Left lung (tissue), 10 donors: ENCODE results near the gene TCIRG1. TPM values are rescaled to one million over a fixed set of nuclear protein-coding genes. Genes with fewer than 3 reads are reported as not detected.

Experiments used
- ATAC-seq: fragments of 200-7000 bp; cut with Tn5 transposase; one replicate; pipeline ENCODE4 v1.9.1; 2020; ENCODE audit warnings: moderate library complexity
- DNase-seq, 4 donors: peaks; one replicate each; pipeline ENCODE4 v3.0.0-alpha.2; 2013 to 2020
- H3K27ac ChIP-seq, 2 donors: fragments of 200-600 bp; sonication (generic) in 1 of 2; one replicate each; pipeline versions ENCODE4 v1.5.0 to v1.8.0; 2020 to 2021
- H3K27me3 ChIP-seq, 2 donors: fragments of 200-600 bp; sonication (generic) in 1 of 2; one replicate each; pipeline versions ENCODE4 v1.5.0 to v1.8.0; 2020 to 2021
- H3K36me3 ChIP-seq, 2 donors: fragments of 200-600 bp; sonication (generic) in 1 of 2; one replicate each; pipeline versions ENCODE4 v1.5.0 to v1.8.0; 2020 to 2021
- H3K4me1 ChIP-seq, 2 donors: fragments of 200-600 bp; one replicate each; pipeline ENCODE4 v1.8.0; 2021
- H3K4me3 ChIP-seq, 2 donors: fragments of 200-600 bp; sonication (generic) in 1 of 2; one replicate each; pipeline versions ENCODE4 v1.5.0 to v1.8.0; 2020 to 2021; ENCODE audit warnings: mild to moderate bottlenecking in 1 of 2
- H3K9me3 ChIP-seq, 2 donors: fragments of 200-600 bp; sonication (generic) in 1 of 2; one replicate each; pipeline versions ENCODE4 v1.5.0 to v1.8.0; 2020 to 2021
- CTCF ChIP-seq, 2 donors: fragments of 200-600 bp; sonication (generic) in 1 of 2; IDR thresholded peaks; one replicate each; pipeline versions ENCODE4 v1.5.0 to v1.8.0; 2021; ENCODE audit warnings: antibody characterized with exemption in 2 of 2
- intact Hi-C, 2 donors: fragments of 100-400 bp; cut with DNase I; formaldehyde crosslinking; loops; one replicate each; pipeline versions ENCODE4 v1.11.2 to v1.14.2; 2022
- polyA plus RNA-seq, 6 donors: library from polyadenylated mRNA; unstranded; fragments of 120-200 nt; gene quantifications; one replicate each; pipeline ENCODE4 v1.2.1, GENCODE V29; 2013; ENCODE audit not compliant: insufficient read length in 6 of 6
- total RNA-seq, 2 donors: library from RNA; stranded (reverse); fragmentation: NEBNext Ultra II Directional; extraction: Animal tissue kit (Norgen Biotek cat#: 25700); gene quantifications; one replicate each; pipeline ENCODE4 v1.2.1, GENCODE V29; 2021
- donor health status: DM: no; HTN: yes; CAD: no.
- donor health status: DM: no; HTN: no; CAD: no.

The TCIRG1 gene
- total and polyA plus RNA-seq, 8 donors = 24.3 to 323 (median 37.7) TPM

- ATAC-seq (no peak), DNase-seq (peak in 1 of 4 donors; percentile 66)
- Histone ChIP-seq H3K27me3 (no peaks in the 10 kb centered on the region), H3K27ac (no peak overlapping the region), H3K4me1 (peaks cover 14 to 46% of the 10 kb centered on the region in 2 donors), H3K36me3 (peaks cover 0 to 49% of the 10 kb centered on the region in 2 donors), H3K4me3 (no peak overlapping the region), H3K9me3 (no peaks in the 10 kb centered on the region)
- intact Hi-C loops = no loop called here
- TF ChIP-seq CTCF (IDR thresholded peaks at IDR 0.05) = no peak
Observed at GRCh38 chr11:68018730-68019190, 20.1 kb upstream of the TCIRG1 start.

GRCh38 chr11:68019486-68019885 lies 19.3 kb upstream of the TCIRG1 start:
- ATAC-seq = no peak

GRCh38 chr11:68020575-68020974 lies 18.2 kb upstream of the TCIRG1 start:
- H3K4me3 ChIP-seq = no peak overlapping the region
- DNase-seq = peak in 2 of 4 donors; percentile 71 to 79
- peaks cover 0 to 61% of the 10 kb centered on the region in 2 donors for H3K36me3 ChIP-seq
- intact Hi-C loops = no loop called here
- ATAC-seq = peak; percentile 68
- peaks cover 0 to 29% of the 10 kb centered on the region in 2 donors for H3K4me1 ChIP-seq
- H3K27me3 ChIP-seq = no peaks in the 10 kb centered on the region
- H3K27ac ChIP-seq = no peak overlapping the region
- no peak for TF ChIP-seq CTCF (IDR thresholded peaks at IDR 0.05)
- no peaks in the 10 kb centered on the region for H3K9me3 ChIP-seq

More at GRCh38 chr11:68019486-68019885, 19.3 kb upstream of the TCIRG1 start:
- TF ChIP-seq CTCF (IDR thresholded peaks at IDR 0.05) = no peak
- peaks cover 0 to 56% of the 10 kb centered on the region in 2 donors for H3K36me3 ChIP-seq
- intact Hi-C loops = no loop called here
- H3K27ac ChIP-seq = no peak overlapping the region
- H3K9me3 ChIP-seq = no peaks in the 10 kb centered on the region
- no peak overlapping the region for H3K4me3 ChIP-seq
- H3K4me1 ChIP-seq = peaks cover 7 to 39% of the 10 kb centered on the region in 2 donors
- DNase-seq = no peak
- H3K27me3 ChIP-seq = no peaks in the 10 kb centered on the region

GRCh38 chr11:68021167-68021787 lies 17.5 kb upstream of the TCIRG1 start:
- peak in 1 of 2 donors; percentile 26 for TF ChIP-seq CTCF (IDR thresholded peaks at IDR 0.05)
- Histone ChIP-seq H3K27me3 (no peaks in the 10 kb centered on the region), H3K27ac (no peak overlapping the region), H3K4me3 (no peak overlapping the region), H3K4me1 (peaks cover 0 to 24% of the 10 kb centered on the region in 2 donors), H3K36me3 (peaks cover 0 to 67% of the 10 kb centered on the region in 2 donors), H3K9me3 (no peaks in the 10 kb centered on the region)
- DNase-seq (peak in 2 of 4 donors; percentile 37 to 85), ATAC-seq (peak; percentile 78)
- intact Hi-C loops = no loop called here

- ATAC-seq = no peak
- peaks cover 0 to 78% of the 10 kb centered on the region in 2 donors for H3K36me3 ChIP-seq
- H3K9me3 ChIP-seq = no peaks in the 10 kb centered on the region
- H3K27me3 ChIP-seq = no peaks in the 10 kb centered on the region
- peak in 1 of 4 donors; percentile 69 for DNase-seq
- no peak for TF ChIP-seq CTCF (IDR thresholded peaks at IDR 0.05)
- no peak overlapping the region for H3K4me3 ChIP-seq
- H3K27ac ChIP-seq = no peak overlapping the region
- intact Hi-C loops = no loop called here
- H3K4me1 ChIP-seq = peaks cover 0 to 17% of the 10 kb centered on the region in 2 donors
Observed at GRCh38 chr11:68022531-68022930, 16.3 kb upstream of the TCIRG1 start.
